Measurements from ENCODE around the gene SUGP1. TPM values are rescaled to one million over a fixed set of nuclear protein-coding genes. Genes with fewer than 3 reads are reported as not detected.

The SUGP1 gene
- total RNA-seq, 6 experiments from 2014 or later = 19.7 to 25.9 (median 23.6) TPM

GRCh38 chr19:19236173-19236572, 84.1 kb downstream of the SUGP1 start:
- no peaks in the 10 kb centered on the region for H3K27me3 ChIP-seq
- H3K36me3 ChIP-seq = no peaks in the 10 kb centered on the region
- ATAC-seq (no peak), DNase-seq (no peak)
- no peaks in the 10 kb centered on the region for H3K4me1 ChIP-seq
- TF ChIP-seq POLR2A (IDR thresholded peaks at IDR 0.05) (no peak), CTCF (IDR thresholded peaks at IDR 0.05) (no peak)
- intact Hi-C loops (cut with DNase I) = no loop called here
- H3K4me3 ChIP-seq = no peak overlapping the region
- no peak overlapping the region for H3K27ac ChIP-seq
- H3K9me3 ChIP-seq = peaks cover 0 to 3% (median 0%) of the 10 kb centered on the region in 4 donors

DNA sequence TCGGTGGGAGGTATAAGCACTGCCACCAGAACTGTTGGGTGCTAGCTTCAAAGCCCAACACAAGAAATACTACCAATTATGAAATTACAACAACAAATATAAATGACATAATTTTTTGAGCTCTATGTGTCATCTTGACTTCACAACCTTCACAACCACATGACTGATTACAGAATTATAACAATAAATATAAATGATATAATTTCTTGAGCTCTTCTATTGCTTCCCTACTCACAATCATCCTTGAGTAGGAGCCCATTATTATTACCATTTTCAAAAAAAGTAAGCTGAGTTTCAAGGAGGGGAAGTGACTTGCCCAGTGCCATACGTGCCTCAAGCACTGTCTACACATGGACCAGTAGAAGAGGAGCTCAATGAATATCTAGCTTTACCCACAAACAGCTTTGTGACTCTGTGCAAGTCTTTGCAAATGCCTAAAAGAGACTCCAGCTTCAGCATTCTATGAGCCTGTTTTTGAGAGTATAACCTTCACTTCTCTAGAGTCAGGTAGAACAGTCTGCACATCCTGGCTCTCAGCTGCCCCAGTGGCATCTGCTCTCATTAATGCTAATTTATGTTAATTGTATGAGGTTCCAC, 86.0 kb downstream of the SUGP1 start:
- no peak for DNase-seq
- Histone ChIP-seq H3K27me3 (no peaks in the 10 kb centered on the region), H3K4me3 (no peak overlapping the region), H3K4me1 (no peaks in the 10 kb centered on the region), H3K9me3 (peaks cover 0 to 3% (median 0%) of the 10 kb centered on the region in 4 donors), H3K27ac (no peak overlapping the region), H3K36me3 (no peaks in the 10 kb centered on the region)
- WGBS (ENCODE audit: insufficient coverage, low coverage, low lambda C conversion rate, missing lambda C conversion rate) = 78% methylated on average over 2 of the region's 2 CpGs
- TF ChIP-seq POLR2A (IDR thresholded peaks at IDR 0.05) (no peak), CTCF (IDR thresholded peaks at IDR 0.05) (no peak)
- intact Hi-C loops (cut with DNase I) = no loop called here
- ATAC-seq = no peak

DNA sequence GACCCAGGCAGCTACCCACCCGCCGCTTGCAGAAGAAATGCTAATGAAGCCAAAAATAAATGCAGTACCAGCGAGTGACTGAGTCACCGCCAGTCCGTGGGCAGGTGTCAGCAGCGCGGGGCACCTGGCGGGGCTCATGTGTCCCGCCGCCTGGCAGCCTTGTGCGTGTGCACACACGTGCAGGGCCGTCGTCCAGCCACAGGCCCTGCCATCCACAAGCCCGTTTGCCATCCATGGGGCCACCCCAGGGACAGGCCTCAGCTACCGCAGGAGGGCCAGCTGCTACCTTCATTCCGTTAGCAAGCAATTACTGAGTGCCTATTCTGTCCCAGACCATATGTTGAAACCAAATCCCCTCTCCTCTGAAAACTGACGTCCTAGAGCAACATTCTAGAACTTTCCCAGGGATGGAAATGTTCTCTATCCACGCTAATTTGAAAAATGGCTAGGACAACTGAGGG, 88.0 kb downstream of the SUGP1 start:
- H3K4me3 ChIP-seq = no peak overlapping the region
- H3K9me3 ChIP-seq = peaks cover 0 to 3% (median 0%) of the 10 kb centered on the region in 4 donors
- no peak for DNase-seq
- H3K36me3 ChIP-seq = no peaks in the 10 kb centered on the region
- H3K4me1 ChIP-seq = peaks cover 0 to 10% (median 3%) of the 10 kb centered on the region in 4 donors
- TF ChIP-seq CTCF (IDR thresholded peaks at IDR 0.05) (no peak), POLR2A (IDR thresholded peaks at IDR 0.05) (no peak)
- WGBS (ENCODE audit: insufficient coverage, low coverage, low lambda C conversion rate, missing lambda C conversion rate) = 90% methylated on average over 6 of the region's 19 CpGs
- ATAC-seq = no peak
- no peak overlapping the region for H3K27ac ChIP-seq
- intact Hi-C loops (cut with DNase I) = no loop called here
- no peaks in the 10 kb centered on the region for H3K27me3 ChIP-seq

DNA sequence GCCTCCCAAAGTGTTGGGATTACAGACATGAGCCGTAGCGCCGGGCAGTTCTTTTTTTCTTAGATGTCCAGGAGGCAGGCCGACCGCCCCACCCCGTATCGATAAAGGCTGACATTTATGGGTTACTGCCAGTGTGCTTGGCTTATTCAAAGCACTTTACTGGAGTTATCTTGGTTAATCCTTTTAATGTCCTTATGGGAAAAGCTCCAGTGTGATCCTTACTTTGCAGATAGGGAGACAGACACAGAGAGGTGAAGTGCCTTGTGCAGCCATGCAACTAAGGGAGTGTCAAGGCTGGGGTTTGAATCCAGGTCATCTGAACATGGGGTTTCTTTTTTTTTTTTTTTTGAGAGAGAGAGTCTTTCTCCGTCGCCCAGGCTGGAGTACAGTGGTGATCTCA, 89.3 kb downstream of the SUGP1 start:
- intact Hi-C loops (cut with DNase I) = no loop called here
- no peaks in the 10 kb centered on the region for H3K36me3 ChIP-seq
- no peak overlapping the region for H3K27ac ChIP-seq
- no peak for DNase-seq
- peaks cover 0 to 10% (median 3%) of the 10 kb centered on the region in 4 donors for H3K4me1 ChIP-seq
- TF ChIP-seq CTCF (IDR thresholded peaks at IDR 0.05) = no peak
- no peak for TF ChIP-seq POLR2A (IDR thresholded peaks at IDR 0.05)
- ATAC-seq = no peak
- H3K27me3 ChIP-seq = no peaks in the 10 kb centered on the region
- H3K4me3 ChIP-seq = no peak overlapping the region
- no CpG with 5 or more reads among the region's 9 CpGs for WGBS (ENCODE audit: insufficient coverage, low coverage, low lambda C conversion rate, missing lambda C conversion rate)
- H3K9me3 ChIP-seq = peaks cover 0 to 3% (median 0%) of the 10 kb centered on the region in 4 donors
